Measurements from ENCODE around the gene MRPS7.
"Not testable (repeated sequence)": the region's sequence is repeated elsewhere in the genome, so short reads cannot be mapped to it uniquely, and the experiment has no call there.

MRPS7 gene

GRCh38 chr17:75271955-75272847 is 10.5 kb downstream of the MRPS7 start:
- peak; percentile 19 for DNase-seq

GRCh38 chr17:75272848-75273184 is 11.1 kb downstream of the MRPS7 start:
- no peak for DNase-seq

- DNase-seq = no peak
Observed at GRCh38 chr17:75273977-75274708, 12.5 kb downstream of the MRPS7 start.

GRCh38 chr17:75277664-75278071 is 16.0 kb downstream of the MRPS7 start:
- DNase-seq = no peak

GRCh38 chr17:75280189-75280588 is 18.5 kb downstream of the MRPS7 start:
- not testable (repeated sequence) for DNase-seq

- no peak for DNase-seq
Observed at GRCh38 chr17:75285123-75285522, 23.4 kb downstream of the MRPS7 start.

GRCh38 chr17:75287221-75287620 is 25.5 kb downstream of the MRPS7 start:
- DNase-seq = no peak

- no peak for DNase-seq
Observed at GRCh38 chr17:75288359-75288758, 26.7 kb downstream of the MRPS7 start.

GRCh38 chr17:75288770-75289114 is 27.1 kb downstream of the MRPS7 start:
- peak; percentile 46 for DNase-seq

- DNase-seq = peak; percentile 91
Observed at GRCh38 chr17:75289115-75289831, 27.6 kb downstream of the MRPS7 start, which contains the start of gene SLC25A19. TSS of gene SLC25A19 (minus strand) at chr17:75289433. CDS start at chr17:75286764, 2,669 bp downstream.

- DNase-seq = peak; percentile 63
Observed at GRCh38 chr17:75289832-75290337, 28.2 kb downstream of the MRPS7 start.

GRCh38 chr17:75292810-75293448 is 31.2 kb downstream of the MRPS7 start:
- DNase-seq = not testable (repeated sequence)

- DNase-seq = no peak
Observed at GRCh38 chr17:75295201-75296158, 33.8 kb downstream of the MRPS7 start.

- no peak for DNase-seq
Observed at GRCh38 chr17:75300280-75300679, 38.6 kb downstream of the MRPS7 start.

GRCh38 chr17:75301049-75301448 is 39.4 kb downstream of the MRPS7 start:
- DNase-seq = no peak

GRCh38 chr17:75301502-75302206 is 40.0 kb downstream of the MRPS7 start:
- no peak for DNase-seq

- no peak for DNase-seq
Observed at GRCh38 chr17:75307957-75308731, 46.5 kb downstream of the MRPS7 start.

GRCh38 chr17:75308732-75309629 is 47.3 kb downstream of the MRPS7 start:
- DNase-seq = no peak

All from stimulated activated CD4-positive, alpha-beta T cell treated with anti-CD3 and anti-CD28 coated beads, Interleukin-12 subunit alpha, Interleukin-12 subunit beta, amount 100 ng/mL, for 4 hours (primary cell).